Measurements from ENCODE around the gene ERC1.

The ERC1 gene

DNA sequence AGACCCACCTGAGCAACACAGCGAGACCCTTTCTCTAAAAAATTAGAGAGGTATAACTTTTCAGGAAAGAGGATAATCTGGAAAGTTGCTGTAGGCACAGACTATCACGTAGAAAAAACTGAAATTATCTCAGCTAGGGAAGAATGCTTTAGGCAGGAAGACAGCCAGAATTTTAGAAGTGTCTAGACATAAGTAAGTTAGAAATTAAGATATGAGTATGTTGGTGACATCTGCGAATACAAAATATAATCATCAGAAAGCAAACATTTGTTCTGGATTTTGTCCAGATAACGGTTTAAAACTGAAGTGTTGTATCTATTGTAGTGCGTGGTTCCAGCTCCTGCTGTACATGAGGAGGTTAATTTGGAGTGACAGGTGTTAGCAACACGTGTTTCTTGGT is 480.2 kb downstream of the ERC1 start:
- DNase-seq = no peak

DNA sequence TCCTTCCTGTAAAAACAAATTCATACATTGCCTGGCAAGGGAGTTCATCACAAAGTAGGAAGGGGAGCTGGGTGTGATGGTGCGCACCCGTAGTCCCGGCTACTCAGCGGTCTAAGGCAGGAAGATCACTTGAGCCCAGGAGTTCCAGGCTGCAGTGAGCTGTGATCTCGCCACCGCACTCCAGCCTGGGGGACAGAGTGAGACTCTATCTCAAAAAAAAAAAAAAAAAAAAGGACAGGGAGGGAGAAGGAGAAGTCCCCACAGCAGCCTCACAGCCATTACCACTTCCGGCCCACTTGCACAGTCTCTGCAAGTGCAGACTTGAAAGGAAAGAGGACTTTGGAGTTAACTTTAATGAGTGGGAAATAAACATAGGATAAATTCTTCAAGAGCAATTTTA is 482.4 kb downstream of the ERC1 start:
- no peak for DNase-seq

DNA sequence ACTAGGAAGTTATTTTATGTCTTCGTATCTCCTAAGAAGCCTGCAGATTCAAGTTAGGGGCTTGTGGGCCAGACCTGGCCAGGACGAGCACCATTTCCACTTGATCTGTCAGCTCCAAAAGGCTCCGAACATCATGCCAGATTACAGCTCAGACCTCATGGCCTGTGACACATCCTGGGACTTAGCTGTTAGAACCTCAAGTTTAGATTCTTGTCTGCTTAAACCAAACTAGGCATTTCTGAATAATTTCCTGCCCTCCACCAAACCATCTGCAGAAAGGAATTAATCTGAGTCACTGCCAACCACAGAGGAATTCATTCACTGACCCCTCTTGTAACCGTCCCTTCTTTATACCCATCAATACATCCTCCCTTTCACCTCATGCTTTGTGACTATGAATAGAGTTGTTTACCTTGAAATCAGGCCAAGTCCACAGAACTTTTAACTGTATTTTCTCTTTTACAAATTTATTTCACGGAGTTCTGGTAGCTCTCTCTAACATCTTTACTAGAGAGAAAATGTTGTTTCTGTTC is 483.1 kb downstream of the ERC1 start:
- DNase-seq = no peak

DNA sequence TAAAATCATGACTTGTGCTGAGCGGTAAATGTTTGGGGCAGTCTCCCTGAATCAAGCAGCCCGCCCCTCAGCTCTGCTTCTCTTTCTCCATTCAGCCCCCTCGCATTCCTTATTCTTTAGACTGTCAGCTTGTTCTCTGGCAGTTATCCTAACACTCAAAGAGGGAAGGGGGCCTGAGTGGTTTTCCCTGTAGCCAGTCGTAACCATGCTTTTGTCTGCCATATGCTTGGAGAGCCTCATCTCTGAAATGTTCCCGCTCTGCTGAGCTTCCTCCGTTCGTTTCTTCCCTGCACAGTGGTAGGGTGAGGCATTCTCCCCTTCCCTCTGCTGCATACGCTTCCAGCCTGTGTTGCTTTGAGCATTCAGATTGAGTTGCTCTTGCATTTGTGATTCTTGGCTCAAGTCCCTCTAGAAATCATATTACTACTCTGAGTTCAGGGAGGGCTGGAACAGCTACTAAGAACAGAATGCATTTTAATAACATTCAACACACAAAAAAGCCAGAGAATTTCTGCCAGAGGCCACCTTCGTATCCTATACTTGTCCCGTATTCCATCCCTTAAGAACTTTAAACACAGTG is 483.6 kb downstream of the ERC1 start:
- no peak for DNase-seq

DNA sequence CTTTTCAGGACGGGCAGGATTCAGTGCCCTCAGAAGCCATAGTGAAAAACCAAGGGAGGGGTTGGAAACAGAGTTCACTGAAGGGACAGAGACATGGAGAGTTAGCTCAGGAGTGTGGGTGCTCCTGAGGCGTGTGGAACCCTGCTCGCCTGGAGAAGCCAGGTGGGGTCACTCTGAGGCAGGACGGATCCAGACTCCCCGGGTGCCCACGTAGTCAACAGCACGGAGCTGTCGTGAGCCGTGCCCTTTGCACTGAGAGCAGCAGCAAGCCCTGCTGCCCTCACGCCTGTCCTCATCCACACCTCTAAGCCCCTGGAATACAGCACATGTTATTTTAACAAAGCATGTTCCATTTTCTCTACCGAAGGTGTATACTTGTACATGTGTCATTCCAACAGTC is 488.6 kb downstream of the ERC1 start:
- DNase-seq = no peak

DNA sequence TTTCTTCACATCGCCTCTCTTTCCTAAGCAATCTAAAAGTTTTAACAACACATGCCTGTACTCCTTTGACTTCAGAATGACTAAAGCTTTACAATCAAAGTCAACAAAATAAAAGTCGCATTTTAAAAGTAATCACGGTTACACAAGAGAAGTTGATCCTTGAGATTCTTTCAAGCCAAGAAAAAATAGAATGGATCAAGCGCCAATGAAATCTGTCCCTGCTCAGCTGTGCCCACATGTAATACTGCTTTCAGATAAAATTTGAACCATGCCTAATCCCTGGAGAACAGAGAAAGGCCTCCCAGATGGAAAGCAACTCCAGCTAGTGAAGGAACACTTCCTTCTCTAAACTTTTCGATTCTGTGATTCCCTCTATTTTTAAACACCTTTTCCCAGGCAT is 490.3 kb downstream of the ERC1 start:
- DNase-seq = no peak

DNA sequence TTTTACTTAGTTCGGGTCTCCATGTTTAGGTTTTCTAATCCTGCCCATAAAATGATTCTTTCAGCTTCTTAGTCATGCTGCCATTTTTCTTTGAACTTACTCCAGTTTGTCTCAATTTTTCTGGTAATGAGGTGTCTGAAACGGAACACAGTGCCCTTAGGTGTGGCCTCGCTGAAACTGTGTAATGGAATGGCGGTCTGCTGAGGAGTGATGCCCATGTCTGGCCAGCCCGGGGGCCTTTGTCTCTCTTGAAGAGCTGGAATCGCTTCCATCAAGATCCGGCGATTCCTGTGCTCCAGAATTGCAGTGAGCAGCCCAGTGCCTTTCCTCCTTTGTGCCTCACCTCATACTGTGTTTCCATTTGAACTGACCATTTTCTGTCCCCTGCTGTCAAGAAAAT is 490.9 kb downstream of the ERC1 start:
- no peak for DNase-seq

DNA sequence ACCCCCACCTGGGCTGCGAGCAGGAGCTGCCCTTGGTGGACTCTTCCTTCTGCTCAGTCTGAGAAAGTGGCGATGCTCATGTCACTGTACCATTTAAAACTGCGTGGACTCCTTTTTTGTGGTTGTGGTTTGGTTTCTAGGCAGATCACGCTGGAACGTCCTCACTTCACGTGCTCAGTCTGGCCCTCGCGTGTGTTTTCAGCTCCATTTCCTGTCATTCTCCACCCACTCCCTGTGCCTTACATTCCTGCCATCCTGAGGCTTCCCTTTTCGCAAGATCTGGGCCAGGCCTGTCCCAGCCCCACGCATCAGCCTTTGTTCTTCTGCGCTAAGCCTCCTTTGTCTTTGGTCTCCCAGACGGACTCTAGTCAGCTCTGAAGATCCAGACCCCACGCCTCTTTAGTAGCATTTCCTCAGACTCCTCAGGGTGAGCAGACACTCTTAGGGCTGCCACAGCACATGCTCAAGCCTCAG is 497.9 kb downstream of the ERC1 start:
- no peak for DNase-seq

DNA sequence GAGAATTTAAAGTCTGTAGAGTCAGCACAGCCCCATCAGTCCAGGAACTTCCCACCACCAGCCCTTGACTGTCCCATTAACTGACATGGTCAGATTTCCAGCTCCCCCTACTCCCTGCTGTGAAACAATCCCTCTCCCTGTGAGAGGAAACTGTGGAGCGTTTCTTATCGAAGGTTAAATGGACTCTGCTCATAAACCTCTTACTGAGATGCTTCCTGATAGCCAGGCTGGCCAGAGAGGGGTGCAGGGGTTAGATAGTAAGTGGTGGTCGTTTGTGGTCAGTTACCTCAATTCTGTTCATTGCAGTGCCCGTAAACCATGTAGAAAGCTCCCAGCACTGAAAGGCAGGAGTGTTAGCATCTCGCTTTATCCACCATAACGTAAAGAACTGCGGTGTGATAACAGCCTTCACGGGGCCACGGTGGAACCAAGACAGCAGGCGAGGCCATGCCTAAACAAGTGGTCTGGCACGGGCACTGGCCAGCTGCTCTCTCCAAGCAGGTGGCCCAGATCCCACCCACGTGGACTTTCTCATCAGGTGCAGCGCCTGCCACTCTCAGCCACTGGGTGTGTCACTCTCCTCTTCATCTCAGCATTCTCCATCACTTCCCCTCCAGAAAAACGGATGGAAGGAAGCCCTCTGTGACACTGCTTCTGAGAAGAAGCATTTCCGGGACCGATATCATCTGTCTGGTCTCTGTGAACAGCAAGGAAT is 501.1 kb downstream of the ERC1 start:
- no peak for DNase-seq

DNA sequence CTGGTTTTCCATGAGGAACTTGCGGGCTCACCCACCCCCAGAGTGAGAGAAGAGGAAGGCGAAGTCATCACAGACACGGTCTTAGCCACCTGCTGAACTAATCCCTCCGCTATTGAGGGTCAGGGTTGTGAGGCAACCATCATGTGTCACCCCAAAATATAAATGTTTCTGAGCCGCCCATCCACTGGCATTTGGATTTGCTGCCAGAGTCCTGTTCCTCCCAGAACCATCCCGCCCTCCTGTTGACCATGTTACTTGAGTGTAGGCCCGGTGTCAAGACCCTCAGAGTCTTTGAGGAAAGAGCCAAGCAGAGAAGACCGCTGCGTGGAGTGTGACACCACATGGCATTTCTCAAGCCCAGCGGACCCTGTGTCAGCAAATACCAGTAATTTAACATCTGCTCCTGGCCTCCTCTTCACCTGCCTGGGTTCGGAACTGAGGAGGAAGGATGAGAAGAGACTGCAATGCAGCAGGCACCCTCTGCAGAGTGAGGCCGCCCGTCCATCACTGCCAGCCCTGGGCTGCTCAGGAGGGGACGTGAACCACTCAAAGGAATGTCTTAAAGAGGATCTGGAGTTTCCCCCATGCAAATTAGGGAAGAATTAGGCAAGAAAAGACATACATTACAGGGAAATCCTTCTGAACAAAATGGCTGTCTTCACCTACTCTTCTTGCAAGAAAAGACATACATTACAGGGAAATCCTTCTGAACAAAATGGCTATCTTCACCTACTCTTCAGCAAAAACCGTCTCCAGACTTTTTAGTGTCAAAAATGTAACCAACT is 502.9 kb downstream of the ERC1 start:
- no peak for DNase-seq

DNA sequence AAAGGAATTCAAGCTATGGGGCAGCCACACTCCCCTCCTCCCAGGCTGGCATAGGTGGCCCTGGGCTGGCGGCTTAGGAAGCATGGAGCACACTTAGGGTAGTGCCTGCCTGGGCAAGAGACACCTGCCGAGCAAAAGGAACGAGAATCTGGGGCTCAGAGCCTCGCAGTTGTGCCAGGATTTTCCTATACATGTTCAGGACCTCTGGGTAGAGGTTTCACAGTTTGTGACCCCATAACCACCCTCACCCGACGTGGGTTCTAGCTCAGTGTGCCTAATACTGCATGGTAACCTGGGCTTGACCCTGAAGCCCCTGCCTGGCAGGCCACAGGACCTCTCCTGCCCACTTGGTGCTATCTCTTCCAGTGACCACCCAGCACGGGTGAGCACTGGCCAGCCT is 503.8 kb downstream of the ERC1 start:
- DNase-seq = no peak

DNA sequence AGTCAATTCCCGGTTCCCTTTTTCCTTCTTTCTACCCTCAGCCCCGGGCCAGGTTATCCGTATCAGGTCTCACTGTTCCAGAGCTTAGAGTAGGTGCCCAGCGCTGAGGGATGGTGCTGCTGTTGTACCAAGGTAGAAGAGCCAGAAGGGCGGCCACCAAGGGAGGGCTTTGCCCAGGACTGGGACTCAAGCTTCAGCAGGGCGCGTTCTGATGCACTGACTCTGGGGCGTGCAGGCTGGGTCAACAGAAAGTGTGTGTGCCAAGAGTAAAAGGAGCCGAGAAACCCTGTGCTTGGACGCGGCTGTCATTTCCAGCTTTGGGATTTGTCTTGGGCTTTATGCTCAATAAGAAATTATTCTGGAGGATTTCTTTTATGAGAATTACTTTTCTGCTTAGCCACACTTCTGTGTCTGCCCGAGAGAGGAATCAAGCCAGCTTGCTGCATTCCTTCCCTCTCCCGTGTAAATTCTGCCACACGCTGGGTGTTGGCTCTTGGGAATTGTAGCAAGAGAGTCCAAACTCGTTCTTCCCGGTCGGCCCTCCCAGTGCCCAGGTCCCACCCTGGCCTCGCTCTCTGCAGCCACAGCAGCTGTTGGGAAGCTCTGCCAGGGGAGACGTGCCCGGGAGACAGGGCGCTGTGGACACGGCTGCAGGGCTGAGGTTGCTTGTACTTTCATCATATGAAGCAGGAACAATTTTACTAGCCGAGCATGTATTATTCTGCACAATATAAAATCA is 505.3 kb downstream of the ERC1 start:
- DNase-seq = peak in 7 of 58 donors; percentile 7 to 25 (median 15)

DNA sequence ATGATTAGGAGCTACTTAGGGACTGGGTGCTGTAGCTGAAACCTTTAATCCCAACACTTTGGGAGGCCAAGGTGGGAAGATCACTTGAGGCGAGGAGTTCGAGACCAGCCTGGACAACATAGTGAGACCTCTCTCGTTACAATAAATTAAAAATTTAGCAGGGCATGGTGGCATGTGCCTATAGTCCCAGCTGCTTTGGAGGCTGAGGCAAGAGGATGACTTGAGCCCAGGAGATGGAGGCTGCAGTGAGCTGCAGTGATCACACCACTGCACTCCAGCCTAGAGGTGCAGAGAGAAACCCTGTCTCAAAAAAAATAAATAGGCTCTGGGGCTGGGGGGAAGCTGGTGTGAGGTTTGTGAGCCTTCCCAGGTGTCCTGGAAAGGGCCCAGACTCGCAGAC is 506.1 kb downstream of the ERC1 start:
- DNase-seq = no peak

DNA sequence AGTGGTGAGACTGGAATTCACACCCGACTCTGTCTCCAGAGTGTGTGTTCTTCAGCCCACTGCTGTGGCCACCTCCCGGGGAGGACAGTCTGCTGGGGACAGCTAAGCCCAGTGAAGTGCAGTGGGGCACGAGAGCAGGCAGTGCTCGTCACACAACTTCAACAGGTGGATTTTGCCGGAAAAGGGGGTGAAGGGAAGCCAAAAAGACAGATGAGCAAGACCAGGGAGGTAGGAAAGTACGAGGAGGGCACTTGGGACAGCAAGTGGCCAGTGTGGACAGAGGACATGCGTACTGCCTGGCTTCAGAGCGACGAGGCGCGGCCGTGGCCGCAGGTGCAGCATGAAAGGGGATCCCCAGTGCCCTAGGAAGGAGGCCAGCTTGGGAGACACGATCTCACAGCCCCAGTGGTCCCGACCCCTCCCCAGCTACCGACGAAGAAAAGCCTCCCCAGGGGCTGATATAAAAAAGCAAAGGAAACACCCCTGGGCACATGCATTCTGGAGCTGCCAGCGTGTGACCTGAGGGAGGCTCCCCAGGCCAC is 507.2 kb downstream of the ERC1 start:
- DNase-seq = no peak

DNA sequence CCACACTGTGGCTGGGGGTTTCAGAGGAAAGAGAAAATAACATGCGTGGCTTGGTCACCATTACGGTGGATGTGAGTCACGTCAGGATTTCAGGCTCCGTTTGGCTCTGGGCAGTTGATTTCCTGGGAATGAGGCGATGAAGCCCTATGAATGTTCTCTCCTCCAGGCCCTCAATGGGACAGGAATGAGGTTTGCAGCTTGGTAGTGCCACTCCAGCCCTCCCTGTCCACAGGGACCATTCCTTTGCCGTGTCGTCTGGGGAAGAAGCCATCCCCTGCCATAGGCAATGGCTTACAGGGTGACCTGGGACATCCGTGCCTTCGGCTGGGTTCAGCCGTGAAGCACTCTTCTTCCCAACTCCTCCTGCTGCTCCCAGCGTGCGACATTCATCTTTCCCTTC is 508.3 kb downstream of the ERC1 start:
- no peak for DNase-seq

DNA sequence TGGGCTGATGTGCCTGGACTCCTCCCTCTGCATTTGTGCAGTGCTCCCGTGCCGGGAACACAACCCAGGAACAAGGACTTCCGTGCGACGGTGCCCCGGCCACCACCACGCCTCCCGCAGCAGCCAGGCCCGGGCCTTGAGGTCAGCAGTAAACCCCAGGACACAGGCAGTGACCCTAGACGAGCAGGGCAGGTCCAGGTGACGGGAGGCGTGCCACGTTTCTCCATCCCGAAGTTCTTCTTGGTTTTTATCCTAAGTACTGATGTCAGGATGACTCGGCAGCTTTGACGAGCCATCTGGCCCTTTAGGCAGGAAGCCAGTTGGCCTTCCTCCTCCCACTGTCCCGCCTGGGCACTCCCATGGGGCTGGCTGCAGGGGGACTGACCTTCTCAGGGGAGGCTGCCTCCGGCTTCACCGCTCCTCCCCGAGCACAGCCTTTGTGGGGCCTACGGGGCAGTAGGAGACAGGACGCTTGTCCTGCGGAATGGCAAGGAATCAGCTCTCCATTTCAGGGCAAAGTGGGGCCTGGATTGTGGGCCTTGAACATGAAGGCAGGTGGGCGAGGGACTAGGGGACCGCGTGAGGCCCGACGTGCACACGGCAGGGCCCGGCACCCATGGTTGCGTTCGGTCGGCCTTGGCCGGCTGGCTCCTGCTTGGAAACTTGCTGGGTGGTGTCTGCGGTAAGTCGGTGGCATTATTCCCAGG is 509.2 kb downstream of the ERC1 start:
- peak in 4 of 58 donors; percentile 10 to 56 (median 25) for DNase-seq

DNA sequence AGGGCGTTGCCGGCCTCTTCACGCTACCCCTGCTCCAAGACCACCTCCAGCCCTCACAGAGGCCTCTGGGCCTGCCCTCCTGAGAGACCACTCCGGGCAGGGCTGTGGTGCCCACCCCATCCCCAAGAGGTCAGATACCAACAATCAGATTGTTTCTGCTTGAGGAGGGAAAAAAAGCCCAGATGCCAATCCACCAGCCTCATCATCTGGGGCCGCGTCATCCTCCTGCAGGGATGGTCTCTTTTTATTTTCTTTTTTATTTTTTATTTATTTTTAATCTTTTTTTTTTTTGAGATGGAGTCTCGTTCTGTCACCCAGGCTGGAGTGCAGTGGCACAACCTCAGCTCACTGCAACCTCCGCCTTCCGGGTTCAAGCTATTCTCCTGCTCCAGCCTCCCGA is 510.0 kb downstream of the ERC1 start:
- DNase-seq = no peak

DNA sequence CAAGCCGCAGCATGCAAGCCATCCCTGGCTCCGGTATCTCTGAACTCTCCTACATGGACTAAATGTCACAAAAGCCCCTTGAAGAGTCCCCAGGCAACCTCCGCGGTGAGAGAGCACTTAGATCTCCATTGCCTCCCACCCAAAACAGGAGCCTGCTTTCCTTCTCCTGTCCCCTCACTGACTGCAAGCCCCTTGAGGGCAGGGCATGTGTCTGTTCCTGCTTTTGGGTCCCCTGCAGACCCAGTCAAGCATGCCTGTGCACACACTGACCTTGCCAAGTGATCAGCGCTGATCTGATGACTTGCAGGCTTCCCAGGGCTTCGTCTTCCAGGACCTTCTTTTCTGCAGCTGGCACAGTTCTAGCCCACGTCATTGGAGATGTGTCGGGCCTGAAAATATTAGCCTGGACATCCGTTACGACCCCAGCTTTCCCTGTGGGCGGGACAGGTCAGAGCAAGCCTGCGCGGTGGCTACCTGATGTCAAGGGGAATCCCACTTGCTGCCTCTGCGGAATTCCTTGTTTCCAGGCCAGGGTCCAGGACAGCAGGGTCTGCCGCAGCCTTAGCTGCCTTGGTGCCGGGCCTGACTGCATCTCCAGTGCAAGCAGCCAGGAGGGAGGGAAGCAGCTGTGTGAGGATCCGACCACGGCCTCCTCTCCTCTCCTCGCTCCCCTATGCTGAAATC is 510.8 kb downstream of the ERC1 start:
- no peak for DNase-seq

DNA sequence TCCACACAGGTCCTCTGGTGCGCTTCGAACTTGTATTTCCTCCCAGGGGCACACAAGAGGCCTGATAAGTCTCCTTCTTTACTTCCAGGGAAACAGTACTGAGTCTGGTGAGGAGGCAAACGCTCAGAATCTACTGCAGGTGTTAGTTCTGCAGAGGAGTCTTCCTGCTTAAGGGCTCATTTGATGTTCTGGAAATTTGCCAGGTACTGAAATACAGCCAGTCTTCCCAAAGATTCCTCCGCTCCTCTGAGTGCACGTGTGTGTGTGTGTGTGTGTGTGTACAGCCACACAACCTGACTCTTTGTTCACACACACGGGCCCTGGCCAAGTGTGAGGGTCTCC is 511.3 kb downstream of the ERC1 start:
- DNase-seq = no peak

DNA sequence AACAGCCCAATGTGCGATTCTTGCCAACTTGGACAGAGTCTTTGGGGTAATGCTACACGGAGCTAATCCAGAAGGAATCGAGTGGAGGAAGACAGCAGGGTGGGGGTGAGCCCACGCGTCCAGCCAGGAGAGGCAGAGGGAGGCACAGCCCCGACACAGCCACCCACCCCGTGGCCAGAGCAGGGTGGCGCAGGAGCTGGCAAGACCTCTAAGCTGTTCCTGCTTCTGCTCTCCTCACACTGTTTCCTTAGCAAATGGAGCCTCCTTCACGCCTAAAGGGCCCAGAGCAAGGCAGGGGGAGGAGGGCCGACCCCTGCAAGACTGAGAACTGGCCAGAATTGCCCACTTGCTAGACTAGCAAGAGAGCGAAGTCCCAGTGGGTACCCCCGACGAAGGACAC is 511.8 kb downstream of the ERC1 start:
- no peak for DNase-seq

Data from anterior cingulate cortex (tissue), 58 donors.